GM12878 (cell line): Measurements from ENCODE around the gene PITPNC1. TPM values are rescaled to one million over a fixed set of nuclear protein-coding genes. Genes with fewer than 3 reads are reported as not detected.
A peak's percentile ranks its signal among the peaks of the same experiment; 100 is the strongest.

ENCODE experiments used
- ATAC-seq: fragments of 200-7000 bp; cut with Tn5 transposase; 3 replicates; pipeline ENCODE4 v1.9.1; 2020; ENCODE audit warnings: mild to moderate bottlenecking, moderate library complexity
- BruUV-seq: library from RNA; stranded (reverse); fragments of 400-500 nt; replicated peaks from 2 replicates; lab custom pipeline; 2021; lab: Mats Ljungman, UMichigan
- CTCF ChIA-PET: fragments of 300-600 bp; sonication (Branson Sonifier 250); formaldehyde crosslinking; extraction: SDS; loops from one replicate; lab custom pipeline; 2021; ENCODE audit warnings: inconsistent platforms; lab: Yijun Ruan, JAX
- POLR2A ChIA-PET: fragments of 350-600 bp; formaldehyde crosslinking; extraction: SDS; loops from one replicate; lab custom pipeline; 2021; ENCODE audit warnings: inconsistent platforms; lab: Charles Lee
- RAD21 ChIA-PET: fragments of 300-600 bp; sonication (Branson Sonifier 250); formaldehyde crosslinking; loops from one replicate; lab custom pipeline; 2023; ENCODE audit warnings: antibody characterized with exemption; ENCODE audit not compliant: unreplicated experiment; lab: Charles Lee
- SMC1A ChIA-PET: fragments of 300-600 bp; sonication (Branson Sonifier 250); formaldehyde crosslinking; loops from one replicate; lab custom pipeline; 2023; ENCODE audit not compliant: unreplicated experiment, uncharacterized antibody; lab: Charles Lee
- DNase-seq: peaks from one replicate; pipeline ENCODE4 v3.0.0-alpha.2; 2011; ENCODE audit warnings: low read depth, low spot score
- FAIRE-seq: peaks from 3 replicates; lab custom pipeline; 2011; peaks lifted over from hg19 to GRCh38; lab: Jason Lieb, UNC
- H2AFZ ChIP-seq: 2 replicates; pipeline ENCODE4 v1.6.0; 2011; ENCODE audit warnings: low read depth, low read length, control low read depth; ENCODE audit not compliant: control insufficient read depth
- H3K27ac ChIP-seq: 2 replicates; pipeline ENCODE4 v1.5.1; 2011; ENCODE audit warnings: control low read depth; ENCODE audit not compliant: control insufficient read depth, insufficient read depth
- H3K27me3 ChIP-seq, 2 experiments: replicated peaks in 1 of 2; 2 replicates each; pipeline versions ENCODE4 v1.6.0 to v1.6.1; 2011; ENCODE audit warnings: low read length in 1 of 2; ENCODE audit not compliant: control insufficient read depth in 2 of 2, insufficient read depth in 2 of 2
- H3K36me3 ChIP-seq, 2 experiments: 2 replicates each; pipeline ENCODE4 v1.5.1; 2011; ENCODE audit warnings: low read length in 1 of 2; ENCODE audit not compliant: control insufficient read depth in 2 of 2, insufficient read depth in 2 of 2
- H3K4me1 ChIP-seq: 2 replicates; pipeline ENCODE4 v1.6.1; 2011; ENCODE audit warnings: mild to moderate bottlenecking, low read length, moderate library complexity, mixed read lengths; ENCODE audit not compliant: control insufficient read depth, insufficient read depth
- H3K4me2 ChIP-seq: 2 replicates; pipeline ENCODE4 v1.6.0; 2011; ENCODE audit warnings: control low read depth; ENCODE audit not compliant: control insufficient read depth, insufficient read depth
- H3K4me3 ChIP-seq: fragments of 200-600 bp; sonication (generic); 2 replicates; pipeline ENCODE4 v1.5.1; 2016
- H3K79me2 ChIP-seq: 2 replicates; pipeline ENCODE4 v1.6.0; 2011; ENCODE audit warnings: low read length; ENCODE audit not compliant: control insufficient read depth, insufficient read depth
- H3K9ac ChIP-seq: 2 replicates; pipeline ENCODE4 v1.8.0; 2011; ENCODE audit warnings: low read length, control low read depth, mixed read lengths; ENCODE audit not compliant: control insufficient read depth, insufficient read depth
- H3K9me3 ChIP-seq: replicated peaks from 3 replicates; pipeline ENCODE4 v1.5.1; 2011; ENCODE audit warnings: mild to moderate bottlenecking, low read length; ENCODE audit not compliant: control insufficient read depth, insufficient read depth
- H4K20me1 ChIP-seq: 2 replicates; pipeline ENCODE4 v1.6.0; 2011; ENCODE audit not compliant: control insufficient read depth, insufficient read depth
- BACH1 ChIP-seq: fragments of 450-650 bp; IDR thresholded peaks from 2 replicates; pipeline ENCODE4 v1.6.1; 2017; ENCODE audit warnings: mild to moderate bottlenecking, borderline replicate concordance
- DPF2 ChIP-seq: fragments of 450-650 bp; IDR thresholded peaks from 2 replicates; pipeline ENCODE4 v1.6.1; 2017; ENCODE audit warnings: mild to moderate bottlenecking
- EED ChIP-seq: sonication (generic); IDR thresholded peaks from 2 replicates; pipeline ENCODE4 v1.6.1; 2016; ENCODE audit warnings: antibody characterized with exemption, low read depth
- GABPA ChIP-seq: IDR thresholded peaks from 2 replicates; pipeline ENCODE4 v1.6.1; 2014; ENCODE audit warnings: antibody characterized with exemption, low read depth, mild to moderate bottlenecking, inconsistent platforms
- HDAC6 ChIP-seq: fragments of 200-600 bp; sonication (generic); IDR thresholded peaks from one replicate; pipeline ENCODE4 v1.8.0; 2017; ENCODE audit warnings: antibody characterized with exemption; ENCODE audit not compliant: unreplicated experiment
- HDGF ChIP-seq: fragments of 450-650 bp; IDR thresholded peaks from 2 replicates; pipeline ENCODE4 v1.6.1; 2016; ENCODE audit warnings: antibody characterized with exemption
- MYB ChIP-seq: fragments of 150-350 bp; IDR thresholded peaks from 2 replicates; pipeline ENCODE4 v1.6.1; 2014; ENCODE audit warnings: mild to moderate bottlenecking, low read depth, low read length, borderline replicate concordance
- SP1 ChIP-seq: IDR thresholded peaks from one replicate; pipeline ENCODE4 v1.6.1; 2011; ENCODE audit warnings: low read depth, low read length
- WGBS: methylation state at CpG from one replicate; pipeline ENCODE4 v1.1.6; 2016; ENCODE audit warnings: low lambda C conversion rate; ENCODE audit not compliant: insufficient replicate concordance, insufficient coverage; ENCODE audit errors: missing lambda C conversion rate; 5-methylcytosine and 5-hydroxymethylcytosine counted together
- in situ Hi-C: fragments of 300-500 bp; cut with MboI; formaldehyde crosslinking; loops from 9 replicates; pipeline ENCODE4 v1.14.3; 2018; ENCODE audit warnings: mixed read lengths
- intact Hi-C: fragments of 100-400 bp; cut with micrococcal nuclease; formaldehyde crosslinking; loops from one replicate; pipeline ENCODE4 v1.14.2; 2022; ENCODE audit not compliant: unreplicated experiment
- polyA plus RNA-seq, 11 experiments: library from polyadenylated mRNA; depleted of rRNA in 4 of 11; unstranded in 6 of 11; stranded (reverse) in 5 of 11; fragments of >200 nt; fragmentation: Nextera tagmentation in 4 of 11; fragmentation: Illumina TruSeq in 1 of 11; extraction: Ambion mirVana in 4 of 11; extraction: Trizol in 1 of 11; gene quantifications; 1 replicate in 1 of 11; 2 replicates in 10 of 11; pipeline versions ENCODE4 v1.2.1 to v1.2.3, GENCODE V29; 2011 to 2016; ENCODE audit warnings: inconsistent platforms in 2 of 11, missing spikeins in 2 of 11, low read depth in 1 of 11
- total RNA-seq, 4 experiments: library from RNA; depleted of rRNA in 3 of 4; stranded (reverse); fragments of >200 nt in 3 of 4; fragmentation: Illumina TruSeq in 1 of 4; extraction: Trizol in 1 of 4; gene quantifications; 2 replicates each; pipeline versions ENCODE4 v1.2.1 to v1.2.3, GENCODE V29; 2013 to 2021
- TF ChIP-seq, protein P1 (sequence below): fragments of 450-650 bp; IDR thresholded peaks from 2 replicates; pipeline ENCODE4 v1.6.1; 2016; ENCODE audit warnings: mild to moderate bottlenecking
- TF ChIP-seq, protein P2 (sequence below): fragments of 150-350 bp; IDR thresholded peaks from 2 replicates; pipeline ENCODE4 v1.6.1; 2016; ENCODE audit warnings: low read depth, low read length
- TF ChIP-seq, protein P3 (sequence below): IDR thresholded peaks from 2 replicates; pipeline ENCODE4 v1.6.1; 2011; ENCODE audit warnings: borderline replicate concordance, low read depth, mild to moderate bottlenecking, moderate library complexity, mixed read lengths, low read length; ENCODE audit not compliant: insufficient read depth; ENCODE audit errors: extremely low read length
- TF ChIP-seq, protein P4 (sequence below): IDR thresholded peaks from 2 replicates; pipeline ENCODE4 v1.6.1; 2011; ENCODE audit warnings: low read depth, low read length, improper control_type of control experiment, borderline replicate concordance
- TF ChIP-seq, protein P5 (sequence below): fragments of 450-650 bp; IDR thresholded peaks from 2 replicates; pipeline ENCODE4 v1.6.1; 2017; ENCODE audit warnings: mild to moderate bottlenecking, moderate library complexity

Gene PITPNC1
- total and polyA plus RNA-seq, 10 of the 15 experiments (the other 5 are each of a cell fraction or from before 2014, with no cell fraction given): 12.2 to 62.4 (median 47.3) TPM

DNA sequence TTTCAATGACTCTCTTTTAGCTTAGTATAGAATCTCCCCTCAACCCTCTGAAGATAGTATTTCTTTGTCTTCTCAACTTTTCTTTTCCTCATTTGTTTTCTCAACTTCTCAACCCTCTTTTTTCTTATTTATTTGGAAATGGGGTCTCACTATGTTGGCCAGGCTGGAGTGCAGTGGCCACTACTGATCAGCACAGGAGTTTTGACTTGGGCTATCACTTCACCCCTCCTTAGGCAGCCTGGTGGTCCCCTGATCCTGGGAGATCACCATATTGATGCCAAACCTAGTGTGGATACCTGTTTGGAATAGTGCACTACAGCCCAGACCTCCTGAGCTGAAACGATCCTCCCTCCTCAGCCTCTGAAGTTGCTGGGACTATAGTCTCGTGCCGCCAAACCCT, 79.8 kb downstream of the PITPNC1 start:
- Histone ChIP-seq H3K4me1 (peaks cover 32% of the 10 kb centered on the region), H3K27me3 (no peaks in the 10 kb centered on the region), H3K9ac (no peak overlapping the region), H2AFZ (no peak overlapping the region), H3K9me3 (peaks cover 9% of the 10 kb centered on the region; the same call in 2 of the 3 replicates), H3K79me2 (peaks cover 33% of the 10 kb centered on the region), H3K4me3 (no peak overlapping the region), H3K36me3 (peaks cover 0 to 1% of the 10 kb centered on the region in 2 experiments; a peak in 1 of 4 replicates), H3K27ac (peak overlapping the region; percentile 35; the same call in 1 of the 2 replicates), H3K4me2 (no peak overlapping the region), H4K20me1 (no peaks in the 10 kb centered on the region)
- no peak for FAIRE-seq
- RAD21 ChIA-PET: interaction anchor here (0.6 to 1.7 kb wide), 3 partner anchors 23 to 230 kb away, joined by 3 to 4 read pairs (median 4); no protein-coding TSS in a partner anchor
- WGBS: 90% methylated on average over 3 of the region's 3 CpGs
- intact Hi-C loops (no loop called here), in situ Hi-C loops (no loop called here)
- BruUV-seq: no TSS peak
- no peak for ATAC-seq
- no peak for DNase-seq
- SMC1A ChIA-PET: interaction anchor here (0.6 to 2.5 kb wide), 7 partner anchors 10 to 113 kb away, joined by 3 to 12 read pairs (median 3); no protein-coding TSS in a partner anchor
- POLR2A ChIA-PET: no interaction called here
- CTCF ChIA-PET: interaction anchor here (0.8 to 2.5 kb wide), 9 partner anchors 10 to 113 kb away, joined by 3 to 13 read pairs (median 4); no protein-coding TSS in a partner anchor
- no peak for TF ChIP-seq HDAC6
- TF ChIP-seq SP1: no peak
- TF ChIP-seq DPF2: no peak
- no peak for TF ChIP-seq GABPA
- TF ChIP-seq, protein P1, sequence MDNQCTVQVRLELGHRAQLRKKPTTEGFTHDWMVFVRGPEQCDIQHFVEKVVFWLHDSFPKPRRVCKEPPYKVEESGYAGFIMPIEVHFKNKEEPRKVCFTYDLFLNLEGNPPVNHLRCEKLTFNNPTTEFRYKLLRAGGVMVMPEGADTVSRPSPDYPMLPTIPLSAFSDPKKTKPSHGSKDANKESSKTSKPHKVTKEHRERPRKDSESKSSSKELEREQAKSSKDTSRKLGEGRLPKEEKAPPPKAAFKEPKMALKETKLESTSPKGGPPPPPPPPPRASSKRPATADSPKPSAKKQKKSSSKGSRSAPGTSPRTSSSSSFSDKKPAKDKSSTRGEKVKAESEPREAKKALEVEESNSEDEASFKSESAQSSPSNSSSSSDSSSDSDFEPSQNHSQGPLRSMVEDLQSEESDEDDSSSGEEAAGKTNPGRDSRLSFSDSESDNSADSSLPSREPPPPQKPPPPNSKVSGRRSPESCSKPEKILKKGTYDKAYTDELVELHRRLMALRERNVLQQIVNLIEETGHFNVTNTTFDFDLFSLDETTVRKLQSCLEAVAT: no peak
- no peak for TF ChIP-seq HDGF
- no peak for TF ChIP-seq BACH1
- no peak for TF ChIP-seq MYB
- no peak for TF ChIP-seq EED
- TF ChIP-seq, protein P2, sequence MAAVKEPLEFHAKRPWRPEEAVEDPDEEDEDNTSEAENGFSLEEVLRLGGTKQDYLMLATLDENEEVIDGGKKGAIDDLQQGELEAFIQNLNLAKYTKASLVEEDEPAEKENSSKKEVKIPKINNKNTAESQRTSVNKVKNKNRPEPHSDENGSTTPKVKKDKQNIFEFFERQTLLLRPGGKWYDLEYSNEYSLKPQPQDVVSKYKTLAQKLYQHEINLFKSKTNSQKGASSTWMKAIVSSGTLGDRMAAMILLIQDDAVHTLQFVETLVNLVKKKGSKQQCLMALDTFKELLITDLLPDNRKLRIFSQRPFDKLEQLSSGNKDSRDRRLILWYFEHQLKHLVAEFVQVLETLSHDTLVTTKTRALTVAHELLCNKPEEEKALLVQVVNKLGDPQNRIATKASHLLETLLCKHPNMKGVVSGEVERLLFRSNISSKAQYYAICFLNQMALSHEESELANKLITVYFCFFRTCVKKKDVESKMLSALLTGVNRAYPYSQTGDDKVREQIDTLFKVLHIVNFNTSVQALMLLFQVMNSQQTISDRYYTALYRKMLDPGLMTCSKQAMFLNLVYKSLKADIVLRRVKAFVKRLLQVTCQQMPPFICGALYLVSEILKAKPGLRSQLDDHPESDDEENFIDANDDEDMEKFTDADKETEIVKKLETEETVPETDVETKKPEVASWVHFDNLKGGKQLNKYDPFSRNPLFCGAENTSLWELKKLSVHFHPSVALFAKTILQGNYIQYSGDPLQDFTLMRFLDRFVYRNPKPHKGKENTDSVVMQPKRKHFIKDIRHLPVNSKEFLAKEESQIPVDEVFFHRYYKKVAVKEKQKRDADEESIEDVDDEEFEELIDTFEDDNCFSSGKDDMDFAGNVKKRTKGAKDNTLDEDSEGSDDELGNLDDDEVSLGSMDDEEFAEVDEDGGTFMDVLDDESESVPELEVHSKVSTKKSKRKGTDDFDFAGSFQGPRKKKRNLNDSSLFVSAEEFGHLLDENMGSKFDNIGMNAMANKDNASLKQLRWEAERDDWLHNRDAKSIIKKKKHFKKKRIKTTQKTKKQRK: no peak
- TF ChIP-seq, protein P3, sequence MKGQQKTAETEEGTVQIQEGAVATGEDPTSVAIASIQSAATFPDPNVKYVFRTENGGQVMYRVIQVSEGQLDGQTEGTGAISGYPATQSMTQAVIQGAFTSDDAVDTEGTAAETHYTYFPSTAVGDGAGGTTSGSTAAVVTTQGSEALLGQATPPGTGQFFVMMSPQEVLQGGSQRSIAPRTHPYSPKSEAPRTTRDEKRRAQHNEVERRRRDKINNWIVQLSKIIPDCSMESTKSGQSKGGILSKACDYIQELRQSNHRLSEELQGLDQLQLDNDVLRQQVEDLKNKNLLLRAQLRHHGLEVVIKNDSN: no peak
- TF ChIP-seq, protein P4, sequence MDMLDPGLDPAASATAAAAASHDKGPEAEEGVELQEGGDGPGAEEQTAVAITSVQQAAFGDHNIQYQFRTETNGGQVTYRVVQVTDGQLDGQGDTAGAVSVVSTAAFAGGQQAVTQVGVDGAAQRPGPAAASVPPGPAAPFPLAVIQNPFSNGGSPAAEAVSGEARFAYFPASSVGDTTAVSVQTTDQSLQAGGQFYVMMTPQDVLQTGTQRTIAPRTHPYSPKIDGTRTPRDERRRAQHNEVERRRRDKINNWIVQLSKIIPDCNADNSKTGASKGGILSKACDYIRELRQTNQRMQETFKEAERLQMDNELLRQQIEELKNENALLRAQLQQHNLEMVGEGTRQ: no peak
- TF ChIP-seq, protein P5, sequence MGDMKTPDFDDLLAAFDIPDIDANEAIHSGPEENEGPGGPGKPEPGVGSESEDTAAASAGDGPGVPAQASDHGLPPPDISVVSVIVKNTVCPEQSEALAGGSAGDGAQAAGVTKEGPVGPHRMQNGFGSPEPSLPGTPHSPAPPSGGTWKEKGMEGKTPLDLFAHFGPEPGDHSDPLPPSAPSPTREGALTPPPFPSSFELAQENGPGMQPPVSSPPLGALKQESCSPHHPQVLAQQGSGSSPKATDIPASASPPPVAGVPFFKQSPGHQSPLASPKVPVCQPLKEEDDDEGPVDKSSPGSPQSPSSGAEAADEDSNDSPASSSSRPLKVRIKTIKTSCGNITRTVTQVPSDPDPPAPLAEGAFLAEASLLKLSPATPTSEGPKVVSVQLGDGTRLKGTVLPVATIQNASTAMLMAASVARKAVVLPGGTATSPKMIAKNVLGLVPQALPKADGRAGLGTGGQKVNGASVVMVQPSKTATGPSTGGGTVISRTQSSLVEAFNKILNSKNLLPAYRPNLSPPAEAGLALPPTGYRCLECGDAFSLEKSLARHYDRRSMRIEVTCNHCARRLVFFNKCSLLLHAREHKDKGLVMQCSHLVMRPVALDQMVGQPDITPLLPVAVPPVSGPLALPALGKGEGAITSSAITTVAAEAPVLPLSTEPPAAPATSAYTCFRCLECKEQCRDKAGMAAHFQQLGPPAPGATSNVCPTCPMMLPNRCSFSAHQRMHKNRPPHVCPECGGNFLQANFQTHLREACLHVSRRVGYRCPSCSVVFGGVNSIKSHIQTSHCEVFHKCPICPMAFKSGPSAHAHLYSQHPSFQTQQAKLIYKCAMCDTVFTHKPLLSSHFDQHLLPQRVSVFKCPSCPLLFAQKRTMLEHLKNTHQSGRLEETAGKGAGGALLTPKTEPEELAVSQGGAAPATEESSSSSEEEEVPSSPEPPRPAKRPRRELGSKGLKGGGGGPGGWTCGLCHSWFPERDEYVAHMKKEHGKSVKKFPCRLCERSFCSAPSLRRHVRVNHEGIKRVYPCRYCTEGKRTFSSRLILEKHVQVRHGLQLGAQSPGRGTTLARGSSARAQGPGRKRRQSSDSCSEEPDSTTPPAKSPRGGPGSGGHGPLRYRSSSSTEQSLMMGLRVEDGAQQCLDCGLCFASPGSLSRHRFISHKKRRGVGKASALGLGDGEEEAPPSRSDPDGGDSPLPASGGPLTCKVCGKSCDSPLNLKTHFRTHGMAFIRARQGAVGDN: no peak
